HS-27A (cell line): ENCODE measurements around the gene DTNB.
"Not testable (repeated sequence)": the region's sequence is repeated elsewhere in the genome, so short reads cannot be mapped to it uniquely, and the experiment has no call there.

Experiments
- DNase-seq: peaks from one replicate; pipeline ENCODE4 v3.0.0-alpha.2; 2012; ENCODE audit warnings: low read depth, missing footprints

Gene DTNB

GRCh38 chr2:25682082-25682481, 8.7 kb upstream of the DTNB start:
- no peak for DNase-seq

GRCh38 chr2:25677877-25678276, 4.5 kb upstream of the DTNB start:
- DNase-seq, result no peak

GRCh38 chr2:25674077-25674362, 643 bp upstream of the DTNB start:
- DNase-seq, result no peak

GRCh38 chr2:25672494-25673299, 680 bp downstream of the DTNB start:
- no peak for DNase-seq

GRCh38 chr2:25671622-25672021, 1.8 kb downstream of the DTNB start:
- DNase-seq, result no peak

GRCh38 chr2:25669520-25669919, 3.9 kb downstream of the DTNB start:
- no peak for DNase-seq

- DNase-seq, result no peak
These were observed 7.2 kb downstream of the DTNB start for GRCh38 chr2:25666218-25666617.

GRCh38 chr2:25665429-25665828, 7.9 kb downstream of the DTNB start:
- not testable (repeated sequence) for DNase-seq

- no peak for DNase-seq
These were observed 8.4 kb downstream of the DTNB start for GRCh38 chr2:25664965-25665307.

- DNase-seq, result peak; percentile 17
These were observed 9.0 kb downstream of the DTNB start for GRCh38 chr2:25664183-25664964.

GRCh38 chr2:25655316-25655715, 18.1 kb downstream of the DTNB start:
- no peak for DNase-seq

GRCh38 chr2:25654801-25655200, 18.6 kb downstream of the DTNB start:
- no peak for DNase-seq

- no peak for DNase-seq
These were observed 21.5 kb downstream of the DTNB start for GRCh38 chr2:25651782-25652455.

GRCh38 chr2:25651066-25651465, 22.3 kb downstream of the DTNB start:
- DNase-seq, result no peak

GRCh38 chr2:25650256-25650655, 23.1 kb downstream of the DTNB start:
- DNase-seq, result no peak

GRCh38 chr2:25649786-25650185, 23.6 kb downstream of the DTNB start:
- DNase-seq, result no peak

- DNase-seq, result no peak
These were observed 31.1 kb downstream of the DTNB start for GRCh38 chr2:25642298-25642697.

GRCh38 chr2:25639696-25640095, 33.7 kb downstream of the DTNB start:
- no peak for DNase-seq

- DNase-seq, result no peak
These were observed 34.2 kb downstream of the DTNB start for GRCh38 chr2:25639131-25639530.

GRCh38 chr2:25635797-25636196, 37.6 kb downstream of the DTNB start:
- no peak for DNase-seq

- not testable (repeated sequence) for DNase-seq
These were observed 39.6 kb downstream of the DTNB start for GRCh38 chr2:25633801-25634200.

- DNase-seq, result no peak
These were observed 41.0 kb downstream of the DTNB start for GRCh38 chr2:25632396-25632795.

- DNase-seq, result no peak
These were observed 48.7 kb downstream of the DTNB start for GRCh38 chr2:25624635-25625034.
